ENCODE results near the gene PTPRD.

GRCh38 chr9:9108641-9109040 is 1504.2 kb downstream of the PTPRD start:
- TF ChIP-seq CTCF (IDR thresholded peaks at IDR 0.05 in 4 of 5, conservative IDR thresholded peaks at IDR 0.05 in 1 of 5): no peak
- TF ChIP-seq POLR2A (IDR thresholded peaks at IDR 0.05): no peak
